Body of pancreas (tissue), 4 donors: ENCODE measurements around the gene SIRPA.

Experiments used
- POLR2A ChIP-seq, 3 donors: fragments of 450-650 bp; IDR thresholded peaks; one replicate each; pipeline ENCODE4 v1.6.1; 2016; ENCODE audit warnings: antibody characterized with exemption in 3 of 3, mild to moderate bottlenecking in 2 of 3
- TF ChIP-seq, protein P1 (sequence below), 7 experiments: fragments of 450-650 bp in 4 of 7; fragments of 200-600 bp in 3 of 7; sonication (generic) in 3 of 7; IDR thresholded peaks; one replicate each; pipeline ENCODE4 v1.5.1; 2016 to 2019; ENCODE audit warnings: antibody characterized with exemption in 7 of 7

DNA sequence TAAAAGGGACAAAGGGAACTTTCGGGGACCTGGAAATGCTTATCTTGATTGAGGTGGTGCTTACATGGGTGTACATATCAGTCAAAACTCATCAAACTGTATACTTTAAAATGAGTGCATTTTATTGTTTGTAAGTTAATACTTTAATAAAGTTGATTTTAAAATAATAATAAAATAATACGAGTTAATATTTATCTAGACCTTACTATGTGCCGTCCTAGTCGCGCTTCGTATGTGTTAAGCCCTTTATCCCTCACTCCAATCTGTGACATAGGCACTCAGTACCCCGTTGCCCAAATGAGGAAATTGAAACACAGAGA is 51.2 kb downstream of the SIRPA start:
- TF ChIP-seq, protein P1, sequence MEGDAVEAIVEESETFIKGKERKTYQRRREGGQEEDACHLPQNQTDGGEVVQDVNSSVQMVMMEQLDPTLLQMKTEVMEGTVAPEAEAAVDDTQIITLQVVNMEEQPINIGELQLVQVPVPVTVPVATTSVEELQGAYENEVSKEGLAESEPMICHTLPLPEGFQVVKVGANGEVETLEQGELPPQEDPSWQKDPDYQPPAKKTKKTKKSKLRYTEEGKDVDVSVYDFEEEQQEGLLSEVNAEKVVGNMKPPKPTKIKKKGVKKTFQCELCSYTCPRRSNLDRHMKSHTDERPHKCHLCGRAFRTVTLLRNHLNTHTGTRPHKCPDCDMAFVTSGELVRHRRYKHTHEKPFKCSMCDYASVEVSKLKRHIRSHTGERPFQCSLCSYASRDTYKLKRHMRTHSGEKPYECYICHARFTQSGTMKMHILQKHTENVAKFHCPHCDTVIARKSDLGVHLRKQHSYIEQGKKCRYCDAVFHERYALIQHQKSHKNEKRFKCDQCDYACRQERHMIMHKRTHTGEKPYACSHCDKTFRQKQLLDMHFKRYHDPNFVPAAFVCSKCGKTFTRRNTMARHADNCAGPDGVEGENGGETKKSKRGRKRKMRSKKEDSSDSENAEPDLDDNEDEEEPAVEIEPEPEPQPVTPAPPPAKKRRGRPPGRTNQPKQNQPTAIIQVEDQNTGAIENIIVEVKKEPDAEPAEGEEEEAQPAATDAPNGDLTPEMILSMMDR (IDR thresholded peaks at IDR 0.05): no peak
- TF ChIP-seq POLR2A (IDR thresholded peaks at IDR 0.05): no peak
